SK-N-MC (cell line): ENCODE results near the gene CTRB1.
"Not testable (repeated sequence)": the region's sequence is repeated elsewhere in the genome, so short reads cannot be mapped to it uniquely, and the experiment has no call there.

Experiments
- DNase-seq: peaks from one replicate; pipeline ENCODE4 v3.0.0-alpha.2; 2011; ENCODE audit warnings: low read depth, low spot score
- H3K27ac ChIP-seq: fragments of 200-600 bp; sonication (generic); 2 replicates; pipeline ENCODE4 v1.5.1; 2016; ENCODE audit warnings: mixed run types
- H3K36me3 ChIP-seq: fragments of 200-600 bp; sonication (generic); 2 replicates; pipeline ENCODE4 v1.6.1; 2017; ENCODE audit warnings: antibody characterized with exemption, low read length, mixed read lengths; ENCODE audit not compliant: insufficient read depth
- H3K4me3 ChIP-seq: fragments of 200-600 bp; sonication (generic); 2 replicates; pipeline ENCODE4 v1.5.1; 2016
- H3K9ac ChIP-seq: fragments of 200-600 bp; sonication (generic); 2 replicates; pipeline ENCODE4 v1.8.0; 2017; ENCODE audit warnings: mixed run types, mixed read lengths; ENCODE audit not compliant: insufficient read length
- H3K9me3 ChIP-seq: fragments of 200-600 bp; sonication (generic); 2 replicates; pipeline ENCODE4 v1.6.1; 2017; ENCODE audit warnings: low read depth, mild to moderate bottlenecking, antibody characterized with exemption, low read length, moderate library complexity, mixed read lengths
- EZH2 ChIP-seq: fragments of 200-600 bp; sonication (generic); IDR thresholded peaks from one replicate; pipeline ENCODE4 v1.6.1; 2017; ENCODE audit warnings: antibody characterized with exemption
- FOXP2 ChIP-seq: optimal IDR thresholded peaks from 2 replicates; pipeline ENCODE3; 2011; ENCODE audit warnings: mild to moderate bottlenecking, moderate library complexity; ENCODE audit not compliant: insufficient read depth; ENCODE audit errors: extremely low read length, control extremely low read depth
- POLR2AphosphoS5 ChIP-seq: IDR thresholded peaks from 2 replicates; pipeline ENCODE4 v1.6.1; 2012; ENCODE audit warnings: mild to moderate bottlenecking, low read depth, low read length, borderline replicate concordance

The CTRB1 gene

DNA sequence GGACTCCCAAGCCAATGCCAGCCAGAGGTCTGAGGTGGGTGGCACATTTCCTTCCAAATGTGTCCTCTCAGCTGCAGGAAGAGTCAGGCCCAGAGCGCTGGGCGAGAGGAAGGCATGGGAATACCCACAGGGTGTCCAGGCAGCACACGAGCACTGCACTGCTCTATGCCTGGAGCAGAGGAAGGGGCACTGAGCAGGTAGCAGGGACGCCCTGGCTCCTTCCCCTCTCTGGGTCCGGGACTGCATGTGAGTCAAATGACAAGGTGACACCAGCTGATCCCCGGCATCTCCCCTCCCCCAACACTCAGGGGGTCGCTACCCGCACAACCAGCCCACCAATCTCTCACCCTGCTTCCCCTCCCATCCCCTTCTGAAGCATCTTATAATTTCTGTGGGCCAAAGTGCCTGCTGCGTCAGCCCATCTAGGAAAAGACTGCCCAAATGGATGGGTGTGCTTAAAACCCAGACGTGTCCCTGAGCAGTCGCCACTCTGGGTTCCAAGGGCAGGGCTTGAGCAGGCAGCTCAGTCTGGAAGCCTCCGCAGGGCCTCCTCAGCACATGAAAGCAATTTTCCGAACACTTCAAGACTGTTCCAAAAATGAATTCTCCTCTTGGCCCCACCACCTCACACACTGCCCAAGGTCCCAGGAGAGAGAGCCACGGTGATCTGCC lies 44.6 kb downstream of the CTRB1 start:
- no peak overlapping the region for H3K27ac ChIP-seq
- TF ChIP-seq POLR2AphosphoS5 (no peak), FOXP2 (no peak), EZH2 (no peak)
- no peaks in the 10 kb centered on the region for H3K9me3 ChIP-seq
- no peak overlapping the region for H3K4me3 ChIP-seq
- H3K9ac ChIP-seq = no peak overlapping the region
- no peaks in the 10 kb centered on the region for H3K36me3 ChIP-seq
- DNase-seq = no peak

- Histone ChIP-seq H3K9ac (no peak overlapping the region), H3K9me3 (no peaks in the 10 kb centered on the region), H3K4me3 (no peak overlapping the region), H3K36me3 (no peaks in the 10 kb centered on the region), H3K27ac (no peak overlapping the region)
- DNase-seq = no peak
- no peak for TF ChIP-seq POLR2AphosphoS5
- no peak for TF ChIP-seq FOXP2
- no peak for TF ChIP-seq EZH2
Observed at GRCh38 chr16:75263963-75264445, 45.2 kb downstream of the CTRB1 start.

GRCh38 chr16:75264457-75264998 lies 45.7 kb downstream of the CTRB1 start:
- no peak overlapping the region for H3K27ac ChIP-seq
- H3K9ac ChIP-seq = no peak overlapping the region
- H3K4me3 ChIP-seq = no peak overlapping the region
- H3K36me3 ChIP-seq = no peaks in the 10 kb centered on the region
- no peak for DNase-seq
- no peaks in the 10 kb centered on the region for H3K9me3 ChIP-seq
- TF ChIP-seq EZH2 = no peak
- no peak for TF ChIP-seq POLR2AphosphoS5
- no peak for TF ChIP-seq FOXP2

DNA sequence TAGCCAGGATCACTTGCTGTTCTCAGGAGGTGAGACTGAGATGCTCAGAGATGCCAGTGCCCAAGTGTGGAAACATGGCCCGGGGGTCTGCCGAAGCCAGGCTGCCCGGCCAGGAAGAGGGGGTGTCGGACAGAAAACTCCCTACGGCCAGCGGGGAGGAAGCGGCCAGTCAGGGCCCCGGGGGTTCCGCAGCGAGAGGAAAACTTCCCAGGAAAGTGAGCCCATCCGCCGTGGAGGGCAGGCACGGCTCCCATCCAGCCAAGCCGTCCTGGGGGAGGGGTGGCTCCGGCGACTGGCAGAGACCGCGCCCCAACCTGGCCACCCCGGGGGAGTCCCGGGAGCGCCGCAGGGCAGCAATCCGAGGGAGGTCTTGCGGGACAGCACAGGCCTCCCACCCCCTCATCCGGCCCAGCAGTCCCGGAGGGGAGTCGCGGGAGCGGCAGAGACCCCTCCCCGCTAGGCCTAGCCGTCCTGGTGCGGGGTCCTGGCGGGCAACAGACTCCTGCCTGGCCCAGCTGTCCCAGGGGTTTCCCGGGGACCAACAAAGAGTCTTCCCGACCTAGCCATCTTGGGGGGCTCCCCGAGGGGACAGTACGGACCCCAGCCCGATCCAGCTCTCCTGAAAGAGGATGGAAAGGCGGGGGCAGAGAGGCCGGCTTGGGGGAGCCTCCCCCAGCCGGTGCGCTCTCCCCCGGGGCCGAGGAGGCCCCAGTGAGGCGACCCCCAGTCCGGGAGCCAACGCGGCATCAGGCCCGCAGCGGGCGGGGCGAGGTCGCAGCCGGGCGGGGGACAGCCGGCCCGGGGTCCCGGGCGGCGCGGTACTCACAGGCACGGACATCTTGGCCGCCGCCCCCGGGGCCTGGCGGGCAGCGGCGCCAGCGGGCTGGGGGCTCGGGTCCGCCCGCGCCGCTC lies 46.5 kb downstream of the CTRB1 start:
- Histone ChIP-seq H3K36me3 (no peaks in the 10 kb centered on the region), H3K9me3 (no peaks in the 10 kb centered on the region), H3K4me3 (no peak overlapping the region), H3K27ac (no peak overlapping the region), H3K9ac (no peak overlapping the region)
- DNase-seq = no peak
- no peak for TF ChIP-seq FOXP2
- no peak for TF ChIP-seq EZH2
- no peak for TF ChIP-seq POLR2AphosphoS5

DNA sequence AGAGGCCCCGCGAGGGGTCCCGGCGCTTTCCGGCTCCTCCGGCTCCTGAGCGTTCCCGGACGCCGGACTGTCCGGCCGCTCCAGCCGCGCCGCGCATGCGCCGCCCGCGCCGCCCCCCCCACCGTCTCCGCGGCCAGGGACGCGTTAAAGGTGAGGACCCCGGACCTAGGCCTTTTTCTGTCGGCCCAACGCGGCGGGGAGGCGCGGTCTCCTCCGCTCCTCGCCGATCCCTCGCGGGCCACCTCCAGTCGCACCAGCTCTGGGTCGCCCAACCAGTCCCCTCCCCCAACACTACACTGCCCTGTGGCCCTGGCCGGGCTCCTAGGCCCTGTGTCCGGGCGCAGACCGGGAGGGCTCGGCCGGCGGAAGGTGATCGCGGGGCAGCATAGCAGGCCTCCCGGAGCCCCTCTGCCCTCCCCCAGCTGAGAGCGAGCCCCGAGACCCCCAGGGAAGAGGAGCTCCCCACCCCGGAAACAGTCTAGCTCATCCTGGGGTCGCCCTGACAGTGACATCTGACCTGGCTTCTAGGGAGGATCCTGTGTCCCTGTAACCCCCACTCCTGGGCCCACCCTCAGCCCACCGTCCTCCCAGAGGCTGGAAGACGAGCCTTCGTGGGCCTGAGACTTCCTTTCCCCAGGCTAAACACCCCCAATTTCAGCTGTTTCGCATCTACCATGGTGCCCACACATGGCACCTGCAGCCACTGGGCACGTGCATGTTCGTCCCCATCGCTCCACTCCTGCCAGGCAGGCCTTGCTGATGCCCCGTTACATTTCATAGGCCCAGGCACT lies 47.3 kb downstream of the CTRB1 start:
- Histone ChIP-seq H3K9me3 (no peaks in the 10 kb centered on the region), H3K36me3 (no peaks in the 10 kb centered on the region), H3K9ac (no peak overlapping the region), H3K4me3 (no peak overlapping the region), H3K27ac (no peak overlapping the region)
- DNase-seq = no peak
- no peak for TF ChIP-seq FOXP2
- TF ChIP-seq POLR2AphosphoS5 = no peak

- no peak for TF ChIP-seq EZH2
- TF ChIP-seq POLR2AphosphoS5 = no peak
- no peak for TF ChIP-seq FOXP2
- Histone ChIP-seq H3K4me3 (no peak overlapping the region), H3K9me3 (no peaks in the 10 kb centered on the region), H3K9ac (no peak overlapping the region), H3K36me3 (no peaks in the 10 kb centered on the region), H3K27ac (no peak overlapping the region)
- DNase-seq = no peak
Observed at GRCh38 chr16:75266738-75267630, 48.2 kb downstream of the CTRB1 start.

DNA sequence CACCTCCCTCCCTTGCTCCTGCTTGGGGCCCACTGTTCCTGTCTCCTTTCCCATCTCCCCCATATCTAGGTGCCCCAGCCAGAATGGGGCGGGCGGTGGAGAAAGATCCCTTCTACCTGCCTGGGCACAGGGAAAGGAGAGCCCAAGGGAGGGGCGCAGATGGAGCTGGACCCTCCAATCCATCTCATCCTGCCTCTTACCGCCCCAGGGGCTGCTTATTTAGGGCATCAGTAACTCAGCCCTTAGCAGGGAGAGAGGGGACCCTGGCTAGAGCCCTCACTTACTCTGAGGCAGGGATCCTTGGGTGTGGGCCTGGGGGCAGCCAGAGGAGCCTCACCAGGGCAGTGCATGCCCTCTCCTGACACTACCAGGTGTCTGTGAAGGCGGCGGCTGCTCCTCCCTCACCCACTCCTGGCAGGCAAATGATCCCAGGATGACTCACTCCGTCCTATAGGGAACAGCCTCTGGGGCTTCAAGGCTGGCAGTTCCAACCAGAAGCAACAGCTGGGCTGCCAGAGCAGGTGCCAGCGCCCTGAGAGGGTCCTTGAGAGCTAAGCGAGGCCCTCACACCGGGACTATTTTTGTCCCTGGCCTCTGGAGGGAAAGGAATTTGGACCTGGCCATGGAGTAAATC lies 49.0 kb downstream of the CTRB1 start:
- Histone ChIP-seq H3K9me3 (no peaks in the 10 kb centered on the region), H3K27ac (no peak overlapping the region), H3K9ac (no peak overlapping the region), H3K4me3 (no peak overlapping the region), H3K36me3 (no peaks in the 10 kb centered on the region)
- no peak for TF ChIP-seq POLR2AphosphoS5
- DNase-seq = no peak

GRCh38 chr16:75269358-75269757 lies 50.6 kb downstream of the CTRB1 start:
- DNase-seq, H3K27ac ChIP-seq, H3K4me3 ChIP-seq, H3K36me3 ChIP-seq, H3K9me3 ChIP-seq, H3K9ac ChIP-seq: not testable (repeated sequence)
